Neuronal stem cell (in vitro differentiated cells): ENCODE data around the gene EDEM1.

Experiments used
- DNase-seq: peaks from one replicate; pipeline ENCODE4 v3.0.0-alpha.2; 2013; ENCODE audit warnings: low spot score
- H2AFZ ChIP-seq: one replicate; pipeline ENCODE4 v1.6.1; 2013; ENCODE audit warnings: mild to moderate bottlenecking, low read length, inconsistent platforms
- H2AK5ac ChIP-seq: 2 replicates; pipeline ENCODE4 v1.6.1; 2013; ENCODE audit warnings: low read depth, mild to moderate bottlenecking, inconsistent platforms, low read length, moderate library complexity, mixed read lengths
- H2BK120ac ChIP-seq: 2 replicates; pipeline ENCODE4 v1.6.1; 2013; ENCODE audit warnings: low read depth, mild to moderate bottlenecking, inconsistent platforms, low read length, moderate library complexity, mixed read lengths
- H2BK12ac ChIP-seq: one replicate; pipeline ENCODE4 v1.6.1; 2013; ENCODE audit warnings: low read length, inconsistent platforms
- H2BK15ac ChIP-seq: 2 replicates; pipeline ENCODE4 v1.6.1; 2013; ENCODE audit warnings: mild to moderate bottlenecking, low read length, inconsistent platforms, mixed read lengths
- H2BK5ac ChIP-seq: one replicate; pipeline ENCODE4 v1.6.1; 2013; ENCODE audit warnings: inconsistent platforms, mild to moderate bottlenecking, low read length, moderate library complexity
- H3K14ac ChIP-seq: one replicate; pipeline ENCODE4 v1.6.1; 2013; ENCODE audit warnings: low read length, inconsistent platforms
- H3K18ac ChIP-seq: 2 replicates; pipeline ENCODE4 v1.6.1; 2013; ENCODE audit warnings: low read length, inconsistent platforms
- H3K23ac ChIP-seq: 2 replicates; pipeline ENCODE4 v1.6.1; 2013; ENCODE audit warnings: low read depth, mild to moderate bottlenecking, mixed read lengths, low read length, inconsistent platforms; ENCODE audit not compliant: poor library complexity
- H3K27ac ChIP-seq: replicated peaks from 3 replicates; pipeline ENCODE4 v1.5.1; 2013; ENCODE audit warnings: low read length, inconsistent platforms
- H3K27me3 ChIP-seq, 3 experiments: 2 replicates each; pipeline ENCODE4 v1.6.1; 2013; ENCODE audit warnings: low read length in 3 of 3, mild to moderate bottlenecking in 2 of 3, inconsistent platforms in 1 of 3, low read depth in 1 of 3, mixed read lengths in 1 of 3, moderate library complexity in 1 of 3; ENCODE audit not compliant: control insufficient read depth in 3 of 3, insufficient read depth in 3 of 3
- H3K36me3 ChIP-seq, 2 donors: replicated peaks in 1 of 2; 2 replicates each; pipeline ENCODE4 v1.6.1; 2013; ENCODE audit warnings: low read length in 2 of 2; ENCODE audit not compliant: control insufficient read depth in 2 of 2, insufficient read depth in 2 of 2
- H3K4ac ChIP-seq: 2 replicates; pipeline ENCODE4 v1.6.1; 2013; ENCODE audit warnings: inconsistent platforms, mild to moderate bottlenecking, low read length, moderate library complexity
- H3K4me1 ChIP-seq, 2 donors: 1 replicate in 1 of 2; 2 replicates in 1 of 2; pipeline ENCODE4 v1.6.1; 2013; ENCODE audit warnings: low read length in 2 of 2, low read depth in 1 of 2; ENCODE audit not compliant: control insufficient read depth in 2 of 2, insufficient read depth in 1 of 2
- H3K4me2 ChIP-seq: one replicate; pipeline ENCODE4 v1.6.1; 2013; ENCODE audit warnings: mild to moderate bottlenecking, low read length, inconsistent platforms; ENCODE audit not compliant: insufficient read depth, poor library complexity, severe bottlenecking
- H3K4me3 ChIP-seq, 2 donors: 2 replicates each; pipeline ENCODE4 v1.5.1; 2013; ENCODE audit warnings: low read length in 2 of 2, mild to moderate bottlenecking in 2 of 2, inconsistent platforms in 1 of 2, moderate library complexity in 1 of 2
- H3K79me1 ChIP-seq: one replicate; pipeline ENCODE4 v1.6.1; 2013; ENCODE audit warnings: low read depth, mild to moderate bottlenecking, inconsistent platforms, low read length, moderate library complexity
- H3K9ac ChIP-seq: one replicate; pipeline ENCODE4 v1.6.1; 2013; ENCODE audit warnings: mild to moderate bottlenecking, low read depth, low read length, inconsistent platforms; ENCODE audit not compliant: poor library complexity
- H3K9me3 ChIP-seq, 2 donors: replicated peaks in 1 of 2; 2 replicates each; pipeline versions ENCODE3 to v1.6.1; 2013; ENCODE audit warnings: low read length in 2 of 2, mild to moderate bottlenecking in 2 of 2, inconsistent platforms in 1 of 2, low read depth in 1 of 2, mixed read lengths in 1 of 2, moderate library complexity in 1 of 2; ENCODE audit not compliant: control insufficient read depth in 2 of 2, insufficient read depth in 1 of 2
- H4K8ac ChIP-seq: one replicate; pipeline ENCODE4 v1.6.1; 2013; ENCODE audit warnings: low read depth, mild to moderate bottlenecking, inconsistent platforms, low read length, moderate library complexity
- H4K91ac ChIP-seq: one replicate; pipeline ENCODE4 v1.6.1; 2013; ENCODE audit warnings: low read length, low read depth, mild to moderate bottlenecking, inconsistent platforms; ENCODE audit not compliant: poor library complexity
- WGBS, 2 donors: extraction: QIAGEN DNeasy Blood & Tissue Kit; methylation state at CpG; one replicate each; pipeline ENCODE4 v1.1.7; 2013; ENCODE audit warnings: missing lambda C conversion rate in 2 of 2, mixed read lengths in 1 of 2; ENCODE audit not compliant: insufficient read length in 2 of 2, insufficient replicate concordance in 1 of 2; ENCODE audit errors: extremely low coverage in 2 of 2; 5-methylcytosine and 5-hydroxymethylcytosine counted together

Gene EDEM1

DNA sequence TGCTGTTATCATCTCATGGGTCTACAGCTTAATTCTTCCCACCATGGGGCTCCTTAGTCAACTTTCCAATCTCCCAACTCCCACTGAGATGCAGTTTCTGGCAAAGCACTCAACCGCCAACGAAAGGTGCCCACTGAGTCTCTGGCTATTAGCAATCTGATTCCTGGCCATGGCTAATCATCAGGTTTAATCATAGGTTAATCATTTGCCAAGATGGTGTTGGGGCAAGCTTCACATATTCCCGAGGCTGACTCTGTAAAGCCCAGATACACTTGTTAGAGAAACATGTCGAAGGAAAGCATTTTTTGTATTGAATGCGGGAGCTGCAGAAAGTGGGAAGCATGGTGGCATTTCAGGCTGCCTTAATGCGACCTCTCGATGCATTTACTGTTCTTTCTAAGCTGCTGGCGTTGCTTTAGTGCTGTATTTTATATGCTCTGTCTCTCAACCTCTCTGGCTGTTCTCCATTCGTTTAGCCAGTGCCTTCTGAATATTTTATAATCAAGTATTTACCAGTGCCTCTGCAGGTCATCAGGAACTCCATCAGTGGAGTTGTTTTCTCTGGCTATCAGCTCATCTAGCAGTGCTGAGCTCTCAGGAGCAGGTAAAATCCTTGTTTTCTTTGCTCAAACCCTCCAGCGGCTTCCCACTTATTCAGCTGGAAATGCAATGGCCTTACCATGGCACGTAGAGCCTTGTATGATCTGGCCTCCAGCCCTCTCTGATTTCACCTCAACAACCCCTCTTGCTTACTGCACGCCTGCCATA, 67.0 kb downstream of the EDEM1 start:
- no CpG with 5 or more reads among the region's 12 CpGs for whole genome bisulfite sequencing, 2 donors
- Histone ChIP-seq H3K27ac (no peak overlapping the region), H2BK120ac (no peak overlapping the region), H3K9ac (no peak overlapping the region), H2BK5ac (no peak overlapping the region), H3K14ac (no peak overlapping the region), H3K36me3 (no peaks in the 10 kb centered on the region), H2AFZ (no peak overlapping the region), H3K4me1 (peaks cover 0 to 4% of the 10 kb centered on the region in 2 donors), H2BK12ac (no peak overlapping the region), H3K23ac (no peak overlapping the region), H3K18ac (peak overlapping the region; percentile 15), H4K8ac (no peak overlapping the region), H2AK5ac (no peak overlapping the region), H3K79me1 (no peaks in the 10 kb centered on the region), H3K9me3 (no peaks in the 10 kb centered on the region), H3K27me3 (peaks cover 0 to 3% (median 0%) of the 10 kb centered on the region in 3 experiments), H3K4me2 (no peak overlapping the region), H3K4me3 (no peak overlapping the region), H4K91ac (no peak overlapping the region), H3K4ac (no peak overlapping the region), H2BK15ac (no peak overlapping the region)
- no peak for DNase-seq

DNA sequence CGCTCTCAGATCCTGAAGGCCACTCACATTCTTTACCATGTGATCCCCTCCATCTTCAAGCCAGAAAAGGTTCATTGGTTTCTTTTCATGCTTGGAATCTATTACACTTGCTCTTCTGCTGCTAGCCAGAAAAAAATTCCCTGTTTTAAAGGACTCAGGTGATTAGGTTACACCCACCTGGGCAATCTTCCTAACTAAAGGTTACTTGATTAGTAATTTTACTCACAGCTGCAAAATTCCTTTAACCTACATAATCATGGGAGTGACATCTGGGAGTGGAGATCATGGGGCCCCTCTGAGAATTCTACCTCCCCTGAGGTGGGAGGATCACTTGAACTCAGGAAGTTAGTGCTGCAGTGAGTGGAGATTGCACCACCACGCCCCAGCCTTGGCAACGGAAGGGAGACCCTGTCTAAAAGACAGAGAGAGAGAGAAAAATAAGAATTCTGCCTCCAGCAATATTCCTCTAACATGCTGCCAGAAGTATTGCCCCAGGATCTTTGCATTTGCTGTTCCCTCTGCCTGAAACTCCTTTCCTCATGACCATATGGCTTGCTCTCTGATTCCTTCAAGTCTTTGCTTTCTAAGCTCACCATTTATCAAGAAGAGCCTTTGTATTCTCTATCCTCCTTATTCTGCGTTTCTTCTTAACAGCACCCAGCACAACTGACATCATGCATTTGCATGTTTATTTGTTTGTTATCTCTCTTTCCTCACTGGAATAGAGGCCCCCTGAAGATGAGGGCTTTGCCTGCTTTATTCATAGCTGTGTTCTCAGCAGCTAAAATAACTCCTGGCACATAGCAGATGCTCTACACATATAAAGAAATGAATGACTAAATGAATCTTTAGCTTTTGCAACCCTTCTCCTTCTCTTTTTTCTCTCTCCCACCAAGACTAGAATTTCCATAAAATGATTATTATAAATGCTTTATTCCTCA, 68.2 kb downstream of the EDEM1 start:
- Histone ChIP-seq H2BK120ac (no peak overlapping the region), H2BK12ac (no peak overlapping the region), H3K4me2 (no peak overlapping the region), H2AK5ac (no peak overlapping the region), H3K9me3 (no peaks in the 10 kb centered on the region), H3K18ac (no peak overlapping the region), H4K8ac (no peak overlapping the region), H3K4ac (no peak overlapping the region), H3K4me3 (no peak overlapping the region), H3K79me1 (no peaks in the 10 kb centered on the region), H3K27ac (no peak overlapping the region), H3K36me3 (no peaks in the 10 kb centered on the region), H2BK5ac (no peak overlapping the region), H3K27me3 (peaks cover 0 to 3% (median 0%) of the 10 kb centered on the region in 3 experiments), H3K4me1 (peaks cover 0 to 4% of the 10 kb centered on the region in 2 donors), H3K14ac (no peak overlapping the region), H4K91ac (no peak overlapping the region), H2AFZ (no peak overlapping the region), H3K9ac (no peak overlapping the region), H3K23ac (no peak overlapping the region), H2BK15ac (no peak overlapping the region)
- WGBS, 2 donors = no CpG with 5 or more reads among the region's 4 CpGs
- DNase-seq = no peak

DNA sequence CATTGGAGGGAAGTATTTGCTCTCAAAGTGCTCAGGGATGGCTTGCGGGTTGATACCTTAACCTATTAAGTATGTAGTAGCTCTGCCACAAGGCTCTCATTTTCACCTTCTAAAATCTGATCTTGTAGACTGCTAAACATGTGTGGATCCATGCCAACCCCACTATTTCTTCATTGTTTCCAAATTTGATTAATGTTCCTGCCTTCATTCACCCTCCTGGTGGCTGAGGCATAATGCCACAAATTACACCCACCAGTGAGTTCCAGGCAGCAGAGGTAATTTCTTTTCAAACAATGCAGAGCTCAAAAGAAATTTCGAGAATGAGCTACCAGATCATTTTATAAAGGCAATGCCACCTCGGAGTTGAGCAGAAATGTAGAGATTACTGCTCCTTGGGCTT, 71.0 kb downstream of the EDEM1 start:
- Histone ChIP-seq H3K4me2 (no peak overlapping the region), H2BK5ac (no peak overlapping the region), H2AFZ (no peak overlapping the region), H3K79me1 (no peaks in the 10 kb centered on the region), H3K4ac (no peak overlapping the region), H2BK15ac (no peak overlapping the region), H3K36me3 (no peaks in the 10 kb centered on the region), H4K8ac (no peak overlapping the region), H3K27me3 (no peaks in the 10 kb centered on the region), H3K18ac (no peak overlapping the region), H3K9ac (no peak overlapping the region), H3K9me3 (no peaks in the 10 kb centered on the region), H2BK12ac (no peak overlapping the region), H2AK5ac (no peak overlapping the region), H3K27ac (no peak overlapping the region), H2BK120ac (no peak overlapping the region), H3K14ac (no peak overlapping the region), H4K91ac (no peak overlapping the region), H3K4me3 (no peak overlapping the region), H3K23ac (no peak overlapping the region), H3K4me1 (peaks cover 0 to 8% of the 10 kb centered on the region in 2 donors)
- DNase-seq = no peak
- WGBS, 2 donors = no CpG with 5 or more reads among the region's 3 CpGs

DNA sequence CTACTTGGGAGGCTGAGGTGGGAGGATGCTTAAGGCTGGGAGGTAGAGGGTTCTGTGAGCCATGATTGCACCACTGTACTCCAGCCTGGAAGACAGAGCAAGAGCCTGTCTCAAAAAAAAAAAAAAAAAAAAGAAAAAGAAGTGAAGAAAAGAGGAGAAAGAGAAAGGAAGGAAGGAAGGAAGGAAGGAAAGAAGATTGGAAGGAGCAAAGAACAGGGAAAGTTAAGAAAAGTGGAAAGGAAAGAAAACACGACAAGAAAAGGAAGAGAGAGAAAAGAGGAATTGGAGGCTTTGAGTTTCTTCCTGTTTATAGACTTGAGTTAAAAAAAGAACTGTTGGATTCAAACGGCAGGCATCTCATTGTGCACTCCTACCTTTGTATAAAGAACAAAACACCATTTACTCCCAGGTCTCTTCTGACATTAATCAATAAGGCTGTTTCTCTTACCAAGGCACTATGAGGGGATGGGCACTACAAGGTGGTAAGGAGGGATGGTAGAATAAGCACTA, 73.5 kb downstream of the EDEM1 start:
- H3K79me1 ChIP-seq = no peaks in the 10 kb centered on the region
- H2AK5ac ChIP-seq = no peak overlapping the region
- H3K4ac ChIP-seq = no peak overlapping the region
- no peak overlapping the region for H2BK120ac ChIP-seq
- no peak overlapping the region for H3K4me2 ChIP-seq
- no peak overlapping the region for H3K18ac ChIP-seq
- peaks cover 0 to 15% of the 10 kb centered on the region in 2 donors for H3K4me1 ChIP-seq
- no peak overlapping the region for H2BK12ac ChIP-seq
- no peak overlapping the region for H3K14ac ChIP-seq
- peak; percentile 58 for DNase-seq
- H3K36me3 ChIP-seq = no peaks in the 10 kb centered on the region
- whole genome bisulfite sequencing, 2 donors = no CpG with 5 or more reads among the region's 2 CpGs
- H4K91ac ChIP-seq = no peak overlapping the region
- H3K9me3 ChIP-seq = no peaks in the 10 kb centered on the region
- no peaks in the 10 kb centered on the region for H3K27me3 ChIP-seq
- H3K9ac ChIP-seq = no peak overlapping the region
- H2AFZ ChIP-seq = no peak overlapping the region
- no peak overlapping the region for H2BK15ac ChIP-seq
- peak overlapping the region; percentile 83 for H3K27ac ChIP-seq
- no peak overlapping the region for H4K8ac ChIP-seq
- H3K23ac ChIP-seq = no peak overlapping the region
- no peak overlapping the region for H2BK5ac ChIP-seq
- H3K4me3 ChIP-seq = no peak overlapping the region
